Activated naive CD4-positive, alpha-beta T cell treated with anti-CD3 and anti-CD28 coated beads for 36 hours (primary cell): Measurements from ENCODE around the gene PRSS56. TPM values are rescaled to one million over a fixed set of nuclear protein-coding genes. Genes with fewer than 3 reads are reported as not detected.
A peak's percentile ranks its signal among the peaks of the same experiment; 100 is the strongest.

ENCODE experiments used
- CTCF ChIA-PET: fragments of 350-600 bp; sonication (Branson Sonifier 250); formaldehyde crosslinking; loops from one replicate; lab custom pipeline; 2021; ENCODE audit warnings: antibody characterized with exemption; lab: Charles Lee
- DNase-seq: peaks from one replicate; pipeline ENCODE4 v3.0.0-alpha.2; 2020
- H3K27ac Mint-ChIP-seq: one replicate; pipeline ENCODE4 v1.8.0; 2021; ENCODE audit warnings: mild to moderate bottlenecking, mixed read lengths
- H3K27me3 Mint-ChIP-seq: one replicate; pipeline ENCODE4 v1.8.0; 2021; ENCODE audit warnings: low read depth, mixed read lengths
- H3K36me3 Mint-ChIP-seq: one replicate; pipeline ENCODE4 v1.8.0; 2021; ENCODE audit warnings: low read depth, mixed read lengths
- H3K4me1 Mint-ChIP-seq: one replicate; pipeline ENCODE4 v1.8.0; 2021; ENCODE audit warnings: low read depth, mixed read lengths
- H3K4me3 Mint-ChIP-seq: one replicate; pipeline ENCODE4 v1.8.0; 2021; ENCODE audit warnings: mild to moderate bottlenecking, moderate library complexity, mixed read lengths
- H3K9me3 Mint-ChIP-seq: one replicate; pipeline ENCODE4 v1.8.0; 2021; ENCODE audit warnings: mixed read lengths
- intact Hi-C: fragments of 100-400 bp; cut with micrococcal nuclease; formaldehyde crosslinking; loops from one replicate; pipeline ENCODE4 v1.15.1; 2023
- total RNA-seq, 2 experiments: library from RNA; stranded (reverse); gene quantifications; one replicate each; pipeline ENCODE4 v1.2.3, GENCODE V29; 2021

PRSS56 gene
- total RNA-seq, 2 experiments from 2014 or later: not detected

DNA sequence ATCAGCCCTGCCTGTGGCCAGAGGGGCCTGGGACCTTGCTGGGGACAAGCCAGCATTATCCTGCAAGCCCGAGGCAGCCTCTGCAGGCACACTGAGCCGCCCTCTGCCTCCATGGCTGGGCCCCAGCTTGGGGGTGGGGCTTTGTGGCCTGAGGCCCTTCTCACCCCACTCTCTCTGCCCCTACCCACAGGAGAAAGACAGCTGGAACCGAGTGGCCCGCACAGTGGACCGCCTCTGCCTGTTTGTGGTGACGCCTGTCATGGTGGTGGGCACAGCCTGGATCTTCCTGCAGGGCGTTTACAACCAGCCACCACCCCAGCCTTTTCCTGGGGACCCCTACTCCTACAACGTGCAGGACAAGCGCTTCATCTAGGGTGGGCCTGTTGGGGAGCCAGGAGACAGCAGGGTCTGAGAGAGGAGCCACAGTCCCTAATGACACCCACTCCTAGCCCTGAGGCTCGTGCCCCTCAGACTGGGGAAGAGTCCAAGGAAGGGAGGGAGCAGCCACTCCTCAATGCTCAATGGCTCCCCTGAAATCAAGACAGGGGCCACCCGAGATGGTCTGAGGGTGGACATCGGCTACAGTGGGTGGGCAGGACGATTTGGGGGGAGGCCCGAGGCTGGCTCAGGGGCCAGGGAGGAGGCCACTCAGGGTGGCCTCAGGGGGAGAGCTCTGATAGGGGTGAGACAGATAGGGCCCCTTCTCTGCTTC lies 14.9 kb downstream of the PRSS56 start:
- no peaks in the 10 kb centered on the region for H3K4me1 Mint-ChIP-seq
- intact Hi-C loops: no loop called here
- CTCF ChIA-PET: no interaction called here
- no peak overlapping the region for H3K4me3 Mint-ChIP-seq
- DNase-seq: no peak
- no peak overlapping the region for H3K27ac Mint-ChIP-seq
- peaks cover 13% of the 10 kb centered on the region for H3K27me3 Mint-ChIP-seq
- H3K9me3 Mint-ChIP-seq: no peaks in the 10 kb centered on the region
- H3K36me3 Mint-ChIP-seq: no peaks in the 10 kb centered on the region

DNA sequence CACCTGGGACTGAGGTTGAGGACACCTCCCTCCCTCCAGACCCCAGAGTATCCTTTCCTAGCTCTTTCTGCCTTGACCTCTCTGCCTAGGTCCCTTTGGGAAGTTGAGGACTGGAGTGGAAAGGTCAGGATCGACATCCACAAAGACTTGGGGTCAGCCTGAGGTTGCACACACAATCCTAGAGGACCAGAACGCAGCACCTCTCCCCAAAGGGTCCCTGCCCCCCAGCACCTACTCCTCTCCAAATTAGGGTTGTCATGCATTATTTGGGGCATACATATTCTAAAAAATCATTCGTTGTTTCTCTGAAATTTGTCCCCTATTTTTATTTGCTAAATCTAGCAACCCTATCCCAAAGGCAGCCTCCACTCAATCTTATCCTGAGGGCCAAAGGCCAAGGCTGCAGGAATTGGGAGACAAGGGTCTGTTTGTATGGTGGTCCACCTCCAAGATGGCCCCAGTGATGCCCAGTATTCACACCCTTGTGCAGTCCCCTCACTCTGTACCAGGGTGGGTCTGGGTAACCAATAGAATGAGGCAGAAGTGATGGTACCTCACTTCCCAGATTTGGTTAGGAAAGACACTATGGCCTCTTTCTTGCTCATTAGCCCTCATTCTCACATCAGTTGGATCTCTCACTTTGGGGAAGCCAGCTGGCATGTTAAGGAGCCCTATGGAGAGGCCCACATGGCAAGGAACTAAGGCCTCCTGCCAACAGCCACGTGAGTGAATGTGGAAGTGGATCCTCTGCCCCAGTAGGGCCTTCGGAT lies 15.8 kb downstream of the PRSS56 start:
- H3K9me3 Mint-ChIP-seq: no peaks in the 10 kb centered on the region
- CTCF ChIA-PET: interaction anchor here (1.0 kb wide), 1 partner anchor 89 kb away, joined by 4 read pairs; no protein-coding TSS in a partner anchor
- intact Hi-C loops: no loop called here
- H3K27ac Mint-ChIP-seq: no peak overlapping the region
- DNase-seq: no peak
- H3K36me3 Mint-ChIP-seq: no peaks in the 10 kb centered on the region
- peaks cover 13% of the 10 kb centered on the region for H3K27me3 Mint-ChIP-seq
- no peak overlapping the region for H3K4me3 Mint-ChIP-seq
- H3K4me1 Mint-ChIP-seq: no peaks in the 10 kb centered on the region

DNA sequence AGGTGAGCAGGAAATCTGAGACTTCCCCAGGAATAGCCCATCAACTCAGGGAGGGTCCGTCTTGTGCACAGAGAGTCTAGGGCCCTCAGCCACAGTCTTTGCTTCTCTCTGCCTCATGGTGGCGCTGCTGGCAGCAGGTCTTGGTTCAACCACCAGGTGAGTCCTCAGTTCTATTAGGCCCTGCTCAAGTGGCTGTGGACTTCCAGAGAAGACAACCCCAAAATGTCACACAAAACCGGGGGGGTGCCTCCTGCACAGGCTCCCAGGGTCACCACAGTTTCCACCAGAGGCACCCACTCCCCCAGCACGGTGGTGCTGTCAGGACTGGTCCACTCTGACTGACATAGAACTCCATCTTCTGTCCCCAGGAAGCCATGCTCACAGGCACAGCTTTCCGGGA lies 16.9 kb downstream of the PRSS56 start:
- H3K27ac Mint-ChIP-seq: no peak overlapping the region
- H3K4me1 Mint-ChIP-seq: no peaks in the 10 kb centered on the region
- CTCF ChIA-PET: interaction anchor here (1.0 to 1.2 kb wide), 2 partner anchors 12 to 90 kb away, joined by 3 to 4 read pairs; no protein-coding TSS in a partner anchor
- peak; percentile 38 for DNase-seq
- intact Hi-C loops: no loop called here
- H3K27me3 Mint-ChIP-seq: peaks cover 13% of the 10 kb centered on the region
- no peak overlapping the region for H3K4me3 Mint-ChIP-seq
- H3K36me3 Mint-ChIP-seq: no peaks in the 10 kb centered on the region
- no peaks in the 10 kb centered on the region for H3K9me3 Mint-ChIP-seq

DNA sequence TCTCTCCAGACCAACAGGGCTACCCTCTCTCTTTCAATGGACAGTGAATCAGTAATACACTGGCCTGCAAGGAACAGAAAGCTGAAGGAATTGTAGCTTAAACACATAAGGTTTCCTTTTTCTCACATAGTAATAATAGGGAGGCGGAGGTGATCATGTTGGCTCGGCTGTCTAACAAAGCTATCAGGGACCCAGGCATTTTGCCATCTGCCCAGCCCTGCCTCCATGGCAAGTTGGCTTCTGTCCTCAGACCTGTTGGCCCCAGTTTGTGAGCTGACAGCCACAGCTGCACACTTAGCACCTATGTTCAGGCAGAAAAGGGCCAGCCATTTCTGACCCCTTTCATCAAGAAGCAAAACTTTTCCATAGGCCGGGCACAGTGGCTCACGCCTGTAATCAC lies 17.3 kb downstream of the PRSS56 start:
- H3K27me3 Mint-ChIP-seq: peaks cover 13% of the 10 kb centered on the region
- H3K36me3 Mint-ChIP-seq: no peaks in the 10 kb centered on the region
- no peaks in the 10 kb centered on the region for H3K4me1 Mint-ChIP-seq
- no peaks in the 10 kb centered on the region for H3K9me3 Mint-ChIP-seq
- H3K4me3 Mint-ChIP-seq: no peak overlapping the region
- intact Hi-C loops: no loop called here
- no peak overlapping the region for H3K27ac Mint-ChIP-seq
- CTCF ChIA-PET: interaction anchor here (1.0 to 1.2 kb wide), 2 partner anchors 12 to 90 kb away, joined by 3 to 4 read pairs; no protein-coding TSS in a partner anchor
- DNase-seq: no peak

DNA sequence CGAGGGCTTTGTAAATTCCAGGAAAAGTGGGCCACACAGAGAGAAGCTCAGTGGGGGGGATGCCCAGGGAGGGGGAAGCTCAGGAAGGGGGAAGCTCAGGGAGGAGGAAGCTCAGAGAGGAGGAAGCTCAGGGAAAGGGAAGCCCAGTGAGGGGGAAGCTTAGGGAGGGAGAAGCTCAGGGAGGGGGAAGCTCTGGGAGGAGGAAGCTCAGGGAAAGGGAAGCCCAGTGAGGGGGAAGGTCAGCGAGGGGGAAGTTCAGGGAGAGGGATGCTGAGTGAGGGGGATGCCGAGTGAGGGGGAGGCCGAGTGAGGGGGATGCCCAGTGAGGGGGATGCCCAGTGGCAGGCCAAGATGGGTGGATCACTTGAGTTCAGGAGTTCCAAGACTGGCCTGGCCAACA lies 18.5 kb downstream of the PRSS56 start:
- CTCF ChIA-PET: interaction anchor here (0.6 kb wide), 1 partner anchor 9 kb away, joined by 3 read pairs; no protein-coding TSS in a partner anchor
- intact Hi-C loops: no loop called here

DNA sequence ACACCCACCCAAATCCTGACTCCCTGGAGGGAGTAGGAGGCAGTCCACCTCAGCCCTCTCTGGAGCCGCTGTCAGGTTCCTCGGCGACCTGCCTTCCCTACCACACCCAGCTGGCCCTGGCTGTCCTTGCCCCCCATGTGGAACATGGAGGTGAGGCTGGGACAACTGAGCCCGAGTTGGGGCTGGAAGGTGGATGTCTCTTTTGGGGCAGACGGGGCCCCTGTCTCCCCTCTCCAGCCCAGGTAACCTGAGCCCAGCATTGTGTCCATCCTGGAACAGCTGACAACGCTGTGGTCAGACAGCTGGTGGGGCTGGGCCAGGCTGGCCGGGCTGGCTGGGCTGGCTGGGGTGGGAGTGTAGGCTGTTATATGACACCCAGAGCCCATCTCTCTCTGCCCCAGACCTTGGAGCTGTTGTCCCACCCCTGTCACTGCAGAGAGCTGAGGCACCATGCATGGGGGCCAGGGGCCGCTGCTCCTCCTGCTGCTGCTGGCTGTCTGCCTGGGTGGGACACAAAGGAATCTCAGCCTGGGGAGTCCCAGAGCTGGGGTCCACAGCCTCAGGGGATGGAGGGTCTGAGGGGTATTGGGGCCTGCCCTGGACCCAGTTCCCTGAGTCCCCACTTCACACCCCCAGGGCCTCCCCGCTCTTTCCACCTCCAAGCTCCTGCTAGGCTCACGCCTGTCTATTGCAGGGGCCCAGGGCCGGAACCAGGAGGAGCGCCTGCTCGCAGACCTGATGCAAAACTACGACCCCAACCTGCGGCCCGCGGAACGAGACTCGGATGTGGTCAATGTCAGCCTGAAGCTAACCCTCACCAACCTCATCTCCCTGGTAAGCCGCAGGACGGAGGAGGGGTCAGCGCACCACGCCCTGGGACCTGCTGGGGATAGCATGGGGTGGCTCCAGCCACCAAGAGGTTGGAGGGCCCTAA lies 19.4 kb downstream of the PRSS56 start, which contains the start of gene CHRNG:
Gene CHRNG, plus strand, starts transcription at position 395 of the 934 bp plus-strand sequence. Its CDS starts 56 bp downstream, at position 451.
- H3K27ac Mint-ChIP-seq: no peak within 1 kb of the TSS
- intact Hi-C loops: no loop called here
- CTCF ChIA-PET: no interaction called here
- H3K9me3 Mint-ChIP-seq: no peaks in the 10 kb centered on the region
- peaks cover 9% of the 10 kb centered on the region for H3K27me3 Mint-ChIP-seq
- no peak for DNase-seq
- H3K36me3 Mint-ChIP-seq: peaks cover 2% of the 10 kb centered on the region
- no peaks in the 10 kb centered on the region for H3K4me1 Mint-ChIP-seq
- no peak within 1 kb of the TSS for H3K4me3 Mint-ChIP-seq

More for the DNA sequence above, 18.5 kb downstream of the PRSS56 start:
- Mint-ChIP-seq H3K36me3 (peaks cover 2% of the 10 kb centered on the region), H3K4me3 (no peak overlapping the region), H3K27ac (no peak overlapping the region), H3K27me3 (peaks cover 9% of the 10 kb centered on the region), H3K4me1 (no peaks in the 10 kb centered on the region), H3K9me3 (no peaks in the 10 kb centered on the region)
- no peak for DNase-seq

DNA sequence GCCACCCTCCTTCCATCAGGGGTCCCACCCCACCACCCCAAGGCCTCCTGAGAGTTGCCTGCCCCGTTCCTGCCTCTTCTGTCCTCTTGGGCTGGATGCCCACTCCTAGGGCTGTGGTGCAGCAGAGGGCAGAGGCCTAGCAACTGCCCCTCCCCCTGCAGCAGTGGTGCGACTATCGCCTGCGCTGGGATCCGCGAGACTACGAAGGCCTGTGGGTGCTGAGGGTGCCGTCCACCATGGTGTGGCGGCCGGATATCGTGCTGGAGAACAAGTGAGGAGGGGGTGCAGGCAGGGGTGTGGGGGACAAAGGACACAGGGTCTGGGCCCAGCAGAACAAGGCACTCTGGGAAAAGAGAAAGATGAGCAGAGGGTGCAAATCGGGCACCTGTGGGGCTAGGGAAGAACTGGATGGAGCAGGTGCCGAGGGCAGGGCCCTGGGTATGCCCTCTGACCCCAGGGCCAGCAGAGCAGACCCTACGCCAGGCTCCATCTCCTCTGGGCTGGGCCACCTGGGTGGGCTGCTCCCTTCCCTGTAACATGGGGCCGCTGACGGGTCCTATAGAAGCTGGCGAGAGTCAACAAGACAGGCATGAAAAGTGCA lies 20.4 kb downstream of the PRSS56 start:
- H3K36me3 Mint-ChIP-seq: peaks cover 4% of the 10 kb centered on the region
- no peaks in the 10 kb centered on the region for H3K4me1 Mint-ChIP-seq
- no peaks in the 10 kb centered on the region for H3K9me3 Mint-ChIP-seq
- intact Hi-C loops: no loop called here
- peaks cover 9% of the 10 kb centered on the region for H3K27me3 Mint-ChIP-seq
- CTCF ChIA-PET: no interaction called here
- no peak for DNase-seq
- no peak overlapping the region for H3K4me3 Mint-ChIP-seq
- H3K27ac Mint-ChIP-seq: no peak overlapping the region

DNA sequence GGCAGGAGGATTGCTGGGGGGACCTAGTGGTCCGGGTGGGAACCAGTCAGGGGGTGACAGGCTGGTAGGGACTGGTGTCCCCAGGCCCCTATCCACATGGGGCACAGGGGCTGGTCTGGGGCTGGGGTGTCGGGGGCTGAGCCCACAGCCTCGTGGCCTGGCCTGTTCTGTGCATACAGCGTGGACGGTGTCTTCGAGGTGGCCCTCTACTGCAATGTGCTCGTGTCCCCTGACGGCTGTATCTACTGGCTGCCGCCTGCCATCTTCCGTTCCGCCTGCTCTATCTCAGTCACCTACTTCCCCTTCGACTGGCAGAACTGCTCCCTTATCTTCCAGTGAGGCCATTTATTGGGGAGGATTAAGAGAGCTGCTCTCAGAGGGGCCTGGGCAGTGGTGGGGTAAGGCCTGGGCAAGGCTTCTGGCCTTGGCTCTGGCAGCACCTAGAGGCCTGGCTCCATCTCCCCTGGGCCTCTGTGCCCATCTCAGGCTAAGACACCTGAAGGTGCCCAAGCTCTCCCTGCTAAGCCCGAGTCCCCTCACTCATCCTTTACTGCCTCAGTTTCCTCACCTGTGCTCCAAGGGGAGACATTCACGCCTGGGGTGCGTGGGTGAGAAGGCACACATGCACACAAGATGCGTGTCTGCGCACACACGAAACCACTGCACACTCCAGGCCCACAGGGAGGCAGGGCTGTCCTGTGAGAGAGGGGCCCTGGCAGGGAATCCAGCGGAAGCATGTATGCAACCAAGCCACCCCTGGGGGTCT lies 21.2 kb downstream of the PRSS56 start:
- Mint-ChIP-seq H3K27ac (peak overlapping the region; percentile 41), H3K4me1 (peaks cover under 1% of the 10 kb centered on the region), H3K36me3 (peaks cover 5% of the 10 kb centered on the region), H3K27me3 (peaks cover 9% of the 10 kb centered on the region), H3K9me3 (no peaks in the 10 kb centered on the region), H3K4me3 (no peak overlapping the region)
- intact Hi-C loops: no loop called here
- CTCF ChIA-PET: no interaction called here
- no peak for DNase-seq

DNA sequence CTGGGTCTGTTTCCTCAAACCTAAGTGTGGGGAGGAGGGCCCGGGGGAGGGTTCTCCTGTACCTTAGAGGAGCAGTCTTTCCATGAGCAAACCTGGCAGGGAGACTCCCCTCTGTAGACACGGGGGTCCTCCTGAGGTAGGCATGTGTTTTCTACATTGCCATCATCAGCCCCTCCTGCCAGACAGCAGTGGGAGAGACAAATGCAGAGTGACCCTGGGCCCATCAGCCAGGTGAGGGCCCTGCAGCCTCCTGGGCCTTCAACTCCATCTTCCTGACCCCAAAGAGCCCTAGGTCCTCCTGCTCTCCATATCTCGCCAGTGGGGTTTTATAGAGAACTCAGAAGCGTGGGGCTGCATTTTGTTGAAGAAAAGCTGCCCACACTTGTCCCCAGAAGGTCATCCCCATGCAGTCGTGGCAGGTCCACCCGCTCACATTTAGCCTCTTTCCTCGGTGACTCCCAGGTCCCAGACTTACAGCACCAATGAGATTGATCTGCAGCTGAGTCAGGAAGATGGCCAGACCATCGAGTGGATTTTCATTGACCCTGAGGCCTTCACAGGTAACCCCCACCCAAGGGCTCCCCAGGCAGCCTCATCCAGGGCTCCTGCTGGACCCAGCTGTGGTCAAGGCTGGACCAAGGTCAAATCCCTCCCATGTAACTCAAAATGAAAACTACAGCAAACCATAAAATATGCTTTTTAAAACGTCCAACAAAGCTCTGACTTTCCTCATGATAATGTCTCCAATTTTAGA lies 21.9 kb downstream of the PRSS56 start:
- peaks cover 10% of the 10 kb centered on the region for H3K36me3 Mint-ChIP-seq
- peaks cover 7% of the 10 kb centered on the region for H3K27me3 Mint-ChIP-seq
- H3K27ac Mint-ChIP-seq: no peak overlapping the region
- H3K4me3 Mint-ChIP-seq: no peak overlapping the region
- CTCF ChIA-PET: no interaction called here
- DNase-seq: no peak
- intact Hi-C loops: no loop called here
- peaks cover 4% of the 10 kb centered on the region for H3K4me1 Mint-ChIP-seq
- no peaks in the 10 kb centered on the region for H3K9me3 Mint-ChIP-seq

DNA sequence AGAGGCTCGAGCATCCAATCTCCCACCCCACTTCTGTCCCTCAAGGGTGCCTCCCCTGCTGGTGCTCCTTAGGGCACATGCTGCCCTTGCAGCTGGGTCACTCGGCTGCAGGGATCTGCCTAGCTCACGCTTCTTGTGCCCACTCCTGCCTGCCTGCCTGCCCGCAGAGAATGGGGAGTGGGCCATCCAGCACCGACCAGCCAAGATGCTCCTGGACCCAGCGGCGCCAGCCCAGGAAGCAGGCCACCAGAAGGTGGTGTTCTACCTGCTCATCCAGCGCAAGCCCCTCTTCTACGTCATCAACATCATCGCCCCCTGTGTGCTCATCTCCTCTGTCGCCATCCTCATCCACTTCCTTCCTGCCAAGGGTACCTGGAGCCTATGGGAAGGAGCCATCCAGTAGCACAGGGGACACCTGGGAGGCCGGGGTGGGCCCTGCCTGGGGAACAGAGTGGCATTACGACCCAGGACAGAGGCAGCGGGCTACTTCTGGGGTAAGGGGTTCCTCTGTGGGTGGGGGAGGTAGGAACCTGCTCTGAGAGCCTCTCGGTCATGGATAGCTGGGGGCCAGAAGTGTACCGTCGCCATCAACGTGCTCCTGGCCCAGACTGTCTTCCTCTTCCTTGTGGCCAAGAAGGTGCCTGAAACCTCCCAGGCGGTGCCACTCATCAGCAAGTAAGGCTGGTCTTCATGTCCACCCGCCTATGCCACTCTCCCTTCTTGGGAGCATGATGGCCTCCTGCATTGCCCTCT lies 22.7 kb downstream of the PRSS56 start:
- intact Hi-C loops: no loop called here
- peaks cover 4% of the 10 kb centered on the region for H3K27me3 Mint-ChIP-seq
- H3K27ac Mint-ChIP-seq: no peak overlapping the region
- peaks cover 17% of the 10 kb centered on the region for H3K36me3 Mint-ChIP-seq
- peaks cover 10% of the 10 kb centered on the region for H3K4me1 Mint-ChIP-seq
- DNase-seq: no peak
- CTCF ChIA-PET: no interaction called here
- no peaks in the 10 kb centered on the region for H3K9me3 Mint-ChIP-seq
- H3K4me3 Mint-ChIP-seq: no peak overlapping the region
